ENCODE data around the gene CHI3L1.
A peak's percentile ranks its signal among the peaks of the same experiment; 100 is the strongest.

CHI3L1 gene

DNA sequence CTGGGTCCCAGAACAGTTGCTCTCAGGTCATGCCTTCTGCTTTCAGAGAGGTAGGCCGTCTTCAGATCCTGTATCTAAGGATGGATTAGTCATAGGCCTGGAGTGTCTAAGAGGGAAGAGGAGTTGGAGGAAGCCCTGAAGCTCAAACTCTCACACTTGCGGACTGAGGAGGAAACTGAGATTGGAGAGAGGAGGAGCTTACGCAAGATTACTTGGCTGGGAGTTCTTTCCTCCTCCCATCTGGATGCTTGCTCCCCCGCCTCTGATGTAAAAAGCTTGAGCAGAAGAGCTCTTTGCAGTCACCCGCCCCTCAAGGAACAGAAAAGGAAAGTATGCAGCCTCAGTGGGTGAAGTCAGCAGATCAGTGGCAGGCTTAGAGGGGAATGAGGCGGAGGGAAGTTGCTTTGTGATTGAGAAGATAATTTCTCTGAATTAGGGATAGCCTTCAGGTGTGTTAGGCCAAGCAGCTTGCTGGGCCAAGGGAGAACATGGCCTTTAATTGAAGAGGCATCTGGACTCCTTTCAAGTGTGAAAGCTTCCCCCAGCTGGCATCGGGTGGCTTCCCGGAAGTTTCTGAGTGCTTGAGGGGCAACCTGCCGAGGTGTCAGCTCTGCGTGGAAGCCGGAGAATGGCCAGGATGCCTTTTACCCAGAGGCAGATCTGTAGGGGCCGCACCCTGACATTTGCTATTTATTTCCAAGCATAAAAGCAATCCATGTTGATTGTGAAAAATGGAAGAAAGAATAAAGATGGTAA is 52.4 kb downstream of the CHI3L1 start:
- peak; percentile 48 for DNase-seq (ENCODE audit: low spot score)

- no peak for DNase-seq (ENCODE audit: low spot score)
These were observed 54.8 kb downstream of the CHI3L1 start for GRCh38 chr1:203131548-203132200.

DNA sequence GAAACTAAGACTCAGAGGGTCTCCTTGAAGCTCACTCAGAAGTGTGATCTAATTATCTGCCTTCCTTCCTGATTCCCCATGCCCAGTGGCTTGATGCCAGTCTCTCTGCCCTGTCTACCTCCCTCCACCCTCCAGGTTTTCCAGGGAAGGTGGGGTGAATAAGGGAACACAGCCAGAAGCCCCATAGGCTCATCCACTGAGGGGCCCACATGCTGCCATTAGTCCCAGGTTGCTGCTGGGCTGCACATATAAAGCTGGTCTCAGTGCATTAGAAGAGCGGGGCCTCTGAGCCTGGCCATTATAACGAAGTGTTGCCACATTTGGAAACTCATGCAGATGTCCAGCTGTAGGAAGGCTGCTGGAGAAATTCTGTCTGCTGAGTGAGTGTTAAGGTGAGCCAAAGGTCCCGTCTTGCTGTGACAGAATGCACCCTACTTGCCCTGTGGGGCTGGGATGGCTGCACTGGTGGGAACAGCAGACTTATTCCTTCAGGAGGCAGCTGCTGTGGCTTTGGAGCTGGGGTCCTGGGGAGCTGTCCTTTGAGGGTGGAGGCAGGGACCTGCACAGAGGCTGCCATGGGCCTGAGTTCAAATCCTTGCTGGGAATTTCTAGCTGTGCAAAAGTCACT is 56.0 kb downstream of the CHI3L1 start:
- no peak for DNase-seq (ENCODE audit: low spot score)

DNA sequence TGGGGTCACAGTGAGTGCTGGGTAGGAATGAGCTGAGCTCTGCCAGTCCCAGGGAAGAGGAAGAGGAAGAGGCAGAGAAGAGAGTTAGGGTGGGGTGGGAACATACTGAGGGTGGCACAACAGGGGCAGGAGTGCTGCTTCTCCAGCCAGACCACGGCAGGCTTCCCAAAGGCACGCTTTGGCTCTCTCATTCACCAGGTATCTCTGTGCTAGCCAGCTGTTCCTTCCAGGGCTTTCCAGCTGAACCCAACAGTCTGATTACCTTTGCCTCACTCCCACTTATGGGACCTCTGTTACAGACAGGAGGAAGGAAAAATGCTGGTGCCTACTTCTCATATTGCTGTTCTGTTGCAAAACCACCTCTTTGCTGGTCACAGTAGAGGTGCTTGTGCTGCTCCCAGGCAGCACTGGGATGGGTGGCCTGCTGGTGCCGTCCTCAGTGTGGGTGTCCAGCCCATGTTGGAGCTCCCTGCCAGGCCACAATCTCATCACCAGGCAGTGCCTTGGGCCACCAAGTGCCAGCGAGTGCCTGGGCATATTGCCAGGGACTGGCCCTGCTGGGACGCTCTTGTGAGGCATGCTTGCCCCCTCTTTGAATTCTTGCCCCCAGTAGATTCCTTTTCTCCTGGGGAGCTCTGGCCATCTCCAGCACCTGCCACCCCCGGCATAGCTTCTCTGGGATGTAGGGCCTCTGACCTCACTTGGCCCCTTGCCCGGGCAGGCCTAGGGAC is 56.8 kb downstream of the CHI3L1 start:
- DNase-seq (ENCODE audit: low spot score): peak; percentile 63

All from cerebellar cortex (tissue), 1 donor.